Loucy (cell line): ENCODE measurements around the gene DGCR8.

Source experiments
- H2AFZ ChIP-seq: fragments of 200-600 bp; sonication (generic); 2 replicates; pipeline ENCODE4 v1.6.0; 2016; ENCODE audit warnings: antibody characterized with exemption, mild to moderate bottlenecking, low read length, moderate library complexity
- H3F3A ChIP-seq: fragments of 200-600 bp; 2 replicates; pipeline ENCODE4 v1.6.0; 2016; ENCODE audit warnings: antibody characterized with exemption, low read depth, mild to moderate bottlenecking
- H3K27me3 ChIP-seq: fragments of 200-600 bp; sonication (generic); 2 replicates; pipeline ENCODE4 v1.6.1; 2014; ENCODE audit warnings: low read length, mild to moderate bottlenecking; ENCODE audit not compliant: insufficient read depth, poor library complexity, severe bottlenecking
- H3K36me3 ChIP-seq: fragments of 200-600 bp; sonication (generic); 2 replicates; pipeline ENCODE4 v1.6.1; 2016; ENCODE audit warnings: low read length; ENCODE audit not compliant: insufficient read depth
- H3K4me1 ChIP-seq: fragments of 200-600 bp; sonication (generic); 2 replicates; pipeline ENCODE4 v1.5.1; 2014; ENCODE audit warnings: low read length, mild to moderate bottlenecking; ENCODE audit not compliant: insufficient read depth, poor library complexity, severe bottlenecking
- H3K4me2 ChIP-seq: fragments of 200-600 bp; sonication (generic); 2 replicates; pipeline ENCODE4 v1.6.0; 2014; ENCODE audit warnings: antibody characterized with exemption, low read length, low read depth, mild to moderate bottlenecking; ENCODE audit not compliant: poor library complexity, severe bottlenecking
- H3K4me3 ChIP-seq: fragments of 200-600 bp; sonication (generic); 2 replicates; pipeline ENCODE4 v1.5.1; 2014; ENCODE audit warnings: low read length, mild to moderate bottlenecking, mixed read lengths; ENCODE audit not compliant: poor library complexity, severe bottlenecking
- H3K79me2 ChIP-seq: fragments of 200-600 bp; sonication (generic); 2 replicates; pipeline ENCODE4 v1.6.1; 2014; ENCODE audit warnings: low read length; ENCODE audit not compliant: insufficient read depth
- H3K9ac ChIP-seq: fragments of 200-600 bp; sonication (generic); 2 replicates; pipeline ENCODE4 v1.6.0; 2014; ENCODE audit warnings: mild to moderate bottlenecking, low read depth, low read length, moderate library complexity; ENCODE audit not compliant: poor library complexity, severe bottlenecking
- H3K9me2 ChIP-seq: fragments of 200-600 bp; sonication (generic); replicated peaks from 2 replicates; pipeline ENCODE4 v1.6.1; 2016; ENCODE audit warnings: low read depth, low read length, mixed read lengths
- H3K9me3 ChIP-seq: fragments of 200-600 bp; sonication (generic); 2 replicates; pipeline ENCODE4 v1.6.1; 2014; ENCODE audit warnings: mild to moderate bottlenecking, antibody characterized with exemption, low read length, low read depth; ENCODE audit not compliant: insufficient read depth
- H4K20me1 ChIP-seq: fragments of 200-600 bp; sonication (generic); 2 replicates; pipeline ENCODE4 v1.6.0; 2014; ENCODE audit warnings: antibody characterized with exemption, low read length, mild to moderate bottlenecking; ENCODE audit not compliant: insufficient read depth, poor library complexity, severe bottlenecking
- CTCF ChIP-seq: fragments of 200-600 bp; sonication (generic); conservative IDR thresholded peaks from 2 replicates; pipeline ENCODE4 v1.5.1; 2014; ENCODE audit warnings: mild to moderate bottlenecking, antibody characterized with exemption, low read length
- EZH2phosphoT487 ChIP-seq: fragments of 200-600 bp; IDR thresholded peaks from 2 replicates; pipeline ENCODE4 v1.6.1; 2018; ENCODE audit warnings: antibody characterized with exemption, mild to moderate bottlenecking, moderate library complexity, borderline replicate concordance

The DGCR8 gene

GRCh38 chr22:20139391-20140106 is 59.5 kb downstream of the DGCR8 start:
- Histone ChIP-seq H3K9me3 (no peaks in the 10 kb centered on the region), H3K4me1 (peaks cover 3% of the 10 kb centered on the region), H3F3A (no peaks in the 10 kb centered on the region), H2AFZ (no peak overlapping the region), H4K20me1 (peaks cover 5% of the 10 kb centered on the region), H3K36me3 (no peaks in the 10 kb centered on the region; the same call in 1 of the 2 replicates), H3K27me3 (no peaks in the 10 kb centered on the region), H3K79me2 (peaks cover 25% of the 10 kb centered on the region; the same call in 1 of the 2 replicates), H3K4me3 (no peak overlapping the region), H3K9ac (no peak overlapping the region), H3K9me2 (no peaks in the 10 kb centered on the region), H3K4me2 (no peak overlapping the region)
- no peak for TF ChIP-seq CTCF
- TF ChIP-seq EZH2phosphoT487 = no peak

- no peaks in the 10 kb centered on the region for H3K9me3 ChIP-seq
- TF ChIP-seq CTCF (no peak), EZH2phosphoT487 (no peak)
- no peak overlapping the region for H3K9ac ChIP-seq
- H3F3A ChIP-seq = no peaks in the 10 kb centered on the region
- no peaks in the 10 kb centered on the region for H3K9me2 ChIP-seq
- H2AFZ ChIP-seq = no peak overlapping the region
- no peak overlapping the region for H3K4me2 ChIP-seq
- H4K20me1 ChIP-seq = peaks cover 5% of the 10 kb centered on the region
- peaks cover 3% of the 10 kb centered on the region for H3K4me1 ChIP-seq
- peaks cover 20% of the 10 kb centered on the region; the same call in 1 of the 2 replicates for H3K79me2 ChIP-seq
- no peaks in the 10 kb centered on the region; the same call in 1 of the 2 replicates for H3K36me3 ChIP-seq
- no peaks in the 10 kb centered on the region for H3K27me3 ChIP-seq
- H3K4me3 ChIP-seq = no peak overlapping the region
These were observed 60.0 kb downstream of the DGCR8 start for GRCh38 chr22:20140107-20140445.

- Histone ChIP-seq H3K27me3 (no peaks in the 10 kb centered on the region), H3K4me2 (no peak overlapping the region), H4K20me1 (peaks cover 2% of the 10 kb centered on the region), H3K9ac (no peak overlapping the region), H3K36me3 (no peaks in the 10 kb centered on the region; the same call in 1 of the 2 replicates), H3K79me2 (peaks cover 15% of the 10 kb centered on the region; the same call in 1 of the 2 replicates), H2AFZ (no peak overlapping the region), H3F3A (no peaks in the 10 kb centered on the region), H3K4me3 (no peak overlapping the region), H3K4me1 (peaks cover 3% of the 10 kb centered on the region), H3K9me2 (no peaks in the 10 kb centered on the region), H3K9me3 (no peaks in the 10 kb centered on the region)
- TF ChIP-seq EZH2phosphoT487 = no peak
- no peak for TF ChIP-seq CTCF
These were observed 60.5 kb downstream of the DGCR8 start for GRCh38 chr22:20140521-20140964.
